Right lobe of liver (tissue), 4 donors: Measurements from ENCODE around the gene ADO.

ENCODE experiments used
- POLR2A ChIP-seq: fragments of 450-650 bp; IDR thresholded peaks from one replicate; pipeline ENCODE4 v1.6.1; 2017; ENCODE audit warnings: antibody characterized with exemption, mild to moderate bottlenecking
- TF ChIP-seq, protein P1 (sequence below), 4 donors: fragments of 200-600 bp in 3 of 4; fragments of 450-650 bp in 1 of 4; IDR thresholded peaks; one replicate each; pipeline versions ENCODE4 v1.5.1 to v1.8.0; 2016 to 2022; ENCODE audit warnings: antibody characterized with exemption in 4 of 4, mild to moderate bottlenecking in 2 of 4
- donor health status: DM: no; HTN: no; CAD: no.
- donor health status: DM: no; HTN: no; CAD: no.
- donor health status: DM: no; HTN: yes; CAD: no.

DNA sequence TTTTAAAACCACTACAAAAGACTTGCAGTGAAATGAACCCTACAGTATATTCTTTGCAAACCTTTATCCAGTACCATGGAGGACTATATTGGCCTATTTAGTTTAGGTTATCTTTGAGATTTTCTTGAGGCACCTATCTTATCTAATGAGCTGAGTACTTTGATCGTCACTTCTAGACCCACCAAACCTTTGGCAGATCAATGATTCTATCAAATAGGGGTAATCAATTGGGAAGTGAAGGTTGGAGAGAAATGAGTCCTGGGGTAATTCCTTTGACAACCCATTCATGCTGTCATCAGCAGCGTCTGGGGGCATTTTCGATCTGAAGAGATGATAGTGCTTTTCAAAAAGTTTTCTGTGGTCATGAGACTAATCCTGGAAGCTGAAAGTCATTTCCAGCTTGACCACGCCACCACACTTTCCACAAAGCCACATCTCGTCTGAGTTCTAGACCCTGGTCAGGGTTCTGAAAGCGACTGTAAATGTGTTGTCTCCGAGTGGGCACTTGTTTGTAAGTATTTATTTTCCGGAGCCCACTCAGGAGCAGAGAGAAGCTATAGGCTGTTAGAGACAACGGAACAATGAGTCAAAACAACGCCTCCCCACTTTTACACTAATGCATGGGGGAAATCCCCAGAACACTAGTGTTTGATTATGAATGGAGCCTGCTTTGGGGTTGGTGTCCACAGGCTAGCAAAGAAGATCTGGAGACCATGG is 6.8 kb downstream of the ADO start:
- TF ChIP-seq, protein P1, sequence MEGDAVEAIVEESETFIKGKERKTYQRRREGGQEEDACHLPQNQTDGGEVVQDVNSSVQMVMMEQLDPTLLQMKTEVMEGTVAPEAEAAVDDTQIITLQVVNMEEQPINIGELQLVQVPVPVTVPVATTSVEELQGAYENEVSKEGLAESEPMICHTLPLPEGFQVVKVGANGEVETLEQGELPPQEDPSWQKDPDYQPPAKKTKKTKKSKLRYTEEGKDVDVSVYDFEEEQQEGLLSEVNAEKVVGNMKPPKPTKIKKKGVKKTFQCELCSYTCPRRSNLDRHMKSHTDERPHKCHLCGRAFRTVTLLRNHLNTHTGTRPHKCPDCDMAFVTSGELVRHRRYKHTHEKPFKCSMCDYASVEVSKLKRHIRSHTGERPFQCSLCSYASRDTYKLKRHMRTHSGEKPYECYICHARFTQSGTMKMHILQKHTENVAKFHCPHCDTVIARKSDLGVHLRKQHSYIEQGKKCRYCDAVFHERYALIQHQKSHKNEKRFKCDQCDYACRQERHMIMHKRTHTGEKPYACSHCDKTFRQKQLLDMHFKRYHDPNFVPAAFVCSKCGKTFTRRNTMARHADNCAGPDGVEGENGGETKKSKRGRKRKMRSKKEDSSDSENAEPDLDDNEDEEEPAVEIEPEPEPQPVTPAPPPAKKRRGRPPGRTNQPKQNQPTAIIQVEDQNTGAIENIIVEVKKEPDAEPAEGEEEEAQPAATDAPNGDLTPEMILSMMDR (IDR thresholded peaks at IDR 0.05), result no peak
- TF ChIP-seq POLR2A, result no peak
